ENCODE measurements around the gene PKD2. TPM values are rescaled to one million over a fixed set of nuclear protein-coding genes. Genes with fewer than 3 reads are reported as not detected.

PKD2 gene
- total and polyA plus RNA-seq, 2 of the 13 experiments (the other 11 are each of a cell fraction or from before 2014, with no cell fraction given) = 5.6 to 9.1 TPM

GRCh38 chr4:88001871-88002270 lies 5.6 kb upstream of the PKD2 start:
- Histone ChIP-seq H3K36me3 (replicated peaks in 1 of 2; ENCODE audit: control insufficient read depth in 1 of 2, insufficient read depth in 2 of 2, low read length in 2 of 2) (no peaks in the 10 kb centered on the region), H3K4me3 (replicated peaks in 1 of 3; ENCODE audit: insufficient read depth in 1 of 3, low read depth in 2 of 3, low read length in 3 of 3) (no peak overlapping the region), H3K9me3 (ENCODE audit: low read length) (no peaks in the 10 kb centered on the region), H3K27me3 (ENCODE audit: control insufficient read depth in 1 of 2, insufficient read depth in 2 of 2, low read length in 2 of 2) (peaks cover 2 to 29% of the 10 kb centered on the region in 2 experiments), H2AFZ (ENCODE audit: low read length) (no peak overlapping the region), H3K9ac (ENCODE audit: insufficient read depth, low read depth, low read length) (no peak overlapping the region), H3K4me1 (ENCODE audit: insufficient read depth, low read length) (peaks cover 5% of the 10 kb centered on the region), H3K79me2 (ENCODE audit: insufficient read depth, low read length) (no peaks in the 10 kb centered on the region), H3K27ac (ENCODE audit: extremely low read length, insufficient read depth, low read length) (no peak overlapping the region), H3K4me2 (ENCODE audit: low read depth, low read length) (no peak overlapping the region), H4K20me1 (ENCODE audit: insufficient read depth, low read length) (no peaks in the 10 kb centered on the region)
- no peak for FAIRE-seq
- intact Hi-C loops (cut with micrococcal nuclease; ENCODE audit: unreplicated experiment) = no loop called here
- TF ChIP-seq YEATS2 (CRISPR knock-in tag; IDR thresholded peaks at IDR 0.05; ENCODE audit: borderline replicate concordance) = no peak
- no peak for TF ChIP-seq KAT2B (IDR thresholded peaks at IDR 0.05; ENCODE audit: borderline replicate concordance, low read depth, low read length)
- TF ChIP-seq TEAD2 (CRISPR knock-in tag; IDR thresholded peaks at IDR 0.05) = no peak
- no peak for TF ChIP-seq ZSCAN25 (CRISPR knock-in tag; IDR thresholded peaks at IDR 0.05)
- TF ChIP-seq FUBP1 (CRISPR knock-in tag; IDR thresholded peaks at IDR 0.05; ENCODE audit: borderline replicate concordance) = no peak
- TF ChIP-seq CBX2 (IDR thresholded peaks at IDR 0.05; ENCODE audit: low read depth, low read length) = no peak
- TF ChIP-seq CBX2 (CRISPR knock-in tag; IDR thresholded peaks at IDR 0.05; ENCODE audit: low read depth) = no peak
- TF ChIP-seq ZNF547 (CRISPR knock-in tag; IDR thresholded peaks at IDR 0.05) = no peak
- TF ChIP-seq BRD4 (CRISPR knock-in tag; IDR thresholded peaks at IDR 0.05) = no peak
- TF ChIP-seq ZNF589 (CRISPR knock-in tag; conservative IDR thresholded peaks at IDR 0.05) = no peak
- no peak for TF ChIP-seq MIER2 (CRISPR knock-in tag; IDR thresholded peaks at IDR 0.05)
- no peak for TF ChIP-seq ZFP1 (CRISPR knock-in tag; IDR thresholded peaks at IDR 0.05)
- no peak for TF ChIP-seq SP5 (CRISPR knock-in tag; IDR thresholded peaks at IDR 0.05; ENCODE audit: borderline replicate concordance, low read depth)
- TF ChIP-seq ZNF709 (CRISPR knock-in tag; IDR thresholded peaks at IDR 0.05) = no peak
- no peak for TF ChIP-seq ATF2 (CRISPR knock-in tag; IDR thresholded peaks at IDR 0.05)
- no peak for TF ChIP-seq DZIP1 (CRISPR knock-in tag; IDR thresholded peaks at IDR 0.05)
- no peak for TF ChIP-seq ZNF768 (CRISPR knock-in tag; IDR thresholded peaks at IDR 0.05)
- TF ChIP-seq ZNF674 (CRISPR knock-in tag; IDR thresholded peaks at IDR 0.05; ENCODE audit: low read depth) = no peak
- WGBS (ENCODE audit: low lambda C conversion rate) = 20% methylated on average over 3 of the region's 3 CpGs
- ChIA-PET CTCF (ENCODE audit: low intra/inter-chr PET ratio, low total read pairs) (no interaction called here), POLR2A (no interaction called here)
- DNase-seq (ENCODE audit: low spot score) = no peak
- ATAC-seq = no peak
- in situ Hi-C loops (cut with HindIII; ENCODE audit: extremely low pct_ligation_motif_present, low pct_unique_long_range_greater_than_20kb) = no loop called here
- no TSS peak for BruUV-seq (replicated peaks)

Data from HepG2 (cell line).